ENCODE measurements around the gene AK5.

DNA sequence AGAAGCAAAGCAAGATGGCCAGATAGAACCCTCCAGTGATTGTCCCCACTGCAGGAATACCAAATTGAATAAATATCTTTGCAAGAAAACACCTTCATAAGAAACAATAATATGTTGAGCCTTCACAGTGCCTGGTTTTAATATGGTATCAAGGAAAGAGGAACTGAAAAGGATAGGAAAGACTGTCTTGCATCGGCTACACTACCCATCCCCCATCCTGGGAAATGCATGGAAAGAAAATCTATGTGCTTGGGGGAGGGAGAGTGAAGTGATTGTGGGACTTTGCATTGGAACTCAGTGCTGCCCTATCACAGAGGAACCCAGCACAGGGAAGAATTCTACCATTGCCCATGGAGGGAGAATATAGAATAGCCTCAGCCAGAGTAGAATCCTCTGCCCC, 28.6 kb upstream of the AK5 start:
- TF ChIP-seq, protein P1, sequence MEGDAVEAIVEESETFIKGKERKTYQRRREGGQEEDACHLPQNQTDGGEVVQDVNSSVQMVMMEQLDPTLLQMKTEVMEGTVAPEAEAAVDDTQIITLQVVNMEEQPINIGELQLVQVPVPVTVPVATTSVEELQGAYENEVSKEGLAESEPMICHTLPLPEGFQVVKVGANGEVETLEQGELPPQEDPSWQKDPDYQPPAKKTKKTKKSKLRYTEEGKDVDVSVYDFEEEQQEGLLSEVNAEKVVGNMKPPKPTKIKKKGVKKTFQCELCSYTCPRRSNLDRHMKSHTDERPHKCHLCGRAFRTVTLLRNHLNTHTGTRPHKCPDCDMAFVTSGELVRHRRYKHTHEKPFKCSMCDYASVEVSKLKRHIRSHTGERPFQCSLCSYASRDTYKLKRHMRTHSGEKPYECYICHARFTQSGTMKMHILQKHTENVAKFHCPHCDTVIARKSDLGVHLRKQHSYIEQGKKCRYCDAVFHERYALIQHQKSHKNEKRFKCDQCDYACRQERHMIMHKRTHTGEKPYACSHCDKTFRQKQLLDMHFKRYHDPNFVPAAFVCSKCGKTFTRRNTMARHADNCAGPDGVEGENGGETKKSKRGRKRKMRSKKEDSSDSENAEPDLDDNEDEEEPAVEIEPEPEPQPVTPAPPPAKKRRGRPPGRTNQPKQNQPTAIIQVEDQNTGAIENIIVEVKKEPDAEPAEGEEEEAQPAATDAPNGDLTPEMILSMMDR (conservative IDR thresholded peaks at IDR 0.05; ENCODE audit: low read depth, low read length) = no peak
- TF ChIP-seq POLR2A (IDR thresholded peaks at IDR 0.05; ENCODE audit: low read depth, low read length) = no peak
- TF ChIP-seq MXI1 (IDR thresholded peaks at IDR 0.05; ENCODE audit: borderline replicate concordance, low read depth, low read length) = no peak
- no peak for TF ChIP-seq RFX5 (IDR thresholded peaks at IDR 0.05; ENCODE audit: low read depth, low read length)
- no peak for TF ChIP-seq SMC3 (IDR thresholded peaks at IDR 0.05; ENCODE audit: low read depth, low read length)
- TF ChIP-seq MAZ (IDR thresholded peaks at IDR 0.05; ENCODE audit: borderline replicate concordance, low read depth, low read length) = no peak
- no peak for TF ChIP-seq NFE2L2 (IDR thresholded peaks at IDR 0.05; ENCODE audit: low read depth, low read length)
- no peak for TF ChIP-seq RAD21 (IDR thresholded peaks at IDR 0.05; ENCODE audit: low read length)
- TF ChIP-seq, protein P2, sequence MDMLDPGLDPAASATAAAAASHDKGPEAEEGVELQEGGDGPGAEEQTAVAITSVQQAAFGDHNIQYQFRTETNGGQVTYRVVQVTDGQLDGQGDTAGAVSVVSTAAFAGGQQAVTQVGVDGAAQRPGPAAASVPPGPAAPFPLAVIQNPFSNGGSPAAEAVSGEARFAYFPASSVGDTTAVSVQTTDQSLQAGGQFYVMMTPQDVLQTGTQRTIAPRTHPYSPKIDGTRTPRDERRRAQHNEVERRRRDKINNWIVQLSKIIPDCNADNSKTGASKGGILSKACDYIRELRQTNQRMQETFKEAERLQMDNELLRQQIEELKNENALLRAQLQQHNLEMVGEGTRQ (IDR thresholded peaks at IDR 0.05; ENCODE audit: low read depth, low read length) = no peak
- TF ChIP-seq BHLHE40 (IDR thresholded peaks at IDR 0.05; ENCODE audit: low read depth, low read length) = no peak
- no peak for TF ChIP-seq CEBPB (IDR thresholded peaks at IDR 0.05; ENCODE audit: low read depth, low read length)
